ENCODE measurements around the gene RAP1GAP2. TPM values are rescaled to one million over a fixed set of nuclear protein-coding genes. Genes with fewer than 3 reads are reported as not detected.

The RAP1GAP2 gene
- total and polyA plus RNA-seq, 11 donors, result 13.5 to 44.1 (median 34.3) TPM

DNA sequence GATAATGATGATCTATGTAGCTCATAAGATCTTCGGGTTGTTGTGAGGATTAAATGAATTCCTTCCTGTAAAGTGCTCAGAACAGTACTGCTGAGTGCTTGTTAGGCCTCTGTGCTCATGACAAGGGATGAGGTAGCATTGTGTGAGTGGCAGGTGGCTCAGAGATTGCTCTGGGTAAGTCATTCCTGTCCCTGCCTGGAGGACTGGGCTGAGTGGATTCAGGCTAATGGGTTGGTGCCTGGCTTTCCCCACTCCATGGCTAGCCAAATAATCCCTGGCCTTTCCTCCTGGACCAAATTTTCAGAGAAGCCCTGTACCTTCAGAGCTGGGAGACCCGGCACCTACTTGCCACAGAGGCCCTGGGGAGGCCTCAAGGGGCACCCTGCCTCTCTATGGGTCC is 45.5 kb upstream of the RAP1GAP2 start:
- no peaks in the 10 kb centered on the region for H3K36me3 ChIP-seq
- peaks cover 5 to 72% (median 32%) of the 10 kb centered on the region in 9 donors for H3K27me3 ChIP-seq
- DNase-seq (no peak), ATAC-seq (no peak)
- no peak for TF ChIP-seq POLR2A (IDR thresholded peaks at IDR 0.05)
- TF ChIP-seq, protein P1, sequence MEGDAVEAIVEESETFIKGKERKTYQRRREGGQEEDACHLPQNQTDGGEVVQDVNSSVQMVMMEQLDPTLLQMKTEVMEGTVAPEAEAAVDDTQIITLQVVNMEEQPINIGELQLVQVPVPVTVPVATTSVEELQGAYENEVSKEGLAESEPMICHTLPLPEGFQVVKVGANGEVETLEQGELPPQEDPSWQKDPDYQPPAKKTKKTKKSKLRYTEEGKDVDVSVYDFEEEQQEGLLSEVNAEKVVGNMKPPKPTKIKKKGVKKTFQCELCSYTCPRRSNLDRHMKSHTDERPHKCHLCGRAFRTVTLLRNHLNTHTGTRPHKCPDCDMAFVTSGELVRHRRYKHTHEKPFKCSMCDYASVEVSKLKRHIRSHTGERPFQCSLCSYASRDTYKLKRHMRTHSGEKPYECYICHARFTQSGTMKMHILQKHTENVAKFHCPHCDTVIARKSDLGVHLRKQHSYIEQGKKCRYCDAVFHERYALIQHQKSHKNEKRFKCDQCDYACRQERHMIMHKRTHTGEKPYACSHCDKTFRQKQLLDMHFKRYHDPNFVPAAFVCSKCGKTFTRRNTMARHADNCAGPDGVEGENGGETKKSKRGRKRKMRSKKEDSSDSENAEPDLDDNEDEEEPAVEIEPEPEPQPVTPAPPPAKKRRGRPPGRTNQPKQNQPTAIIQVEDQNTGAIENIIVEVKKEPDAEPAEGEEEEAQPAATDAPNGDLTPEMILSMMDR (IDR thresholded peaks at IDR 0.05), result no peak
- intact Hi-C loops (cut with DNase I), result no loop called here
- H3K4me3 ChIP-seq, result no peak overlapping the region
- H3K9me3 ChIP-seq, result no peaks in the 10 kb centered on the region
- no peak overlapping the region for H3K27ac ChIP-seq
- WGBS, 4 donors, result 51 to 88% (median 77%) methylated on average over 2 of the region's 2 CpGs
- H3K4me1 ChIP-seq, result peaks cover 0 to 17% (median 2%) of the 10 kb centered on the region in 12 donors

DNA sequence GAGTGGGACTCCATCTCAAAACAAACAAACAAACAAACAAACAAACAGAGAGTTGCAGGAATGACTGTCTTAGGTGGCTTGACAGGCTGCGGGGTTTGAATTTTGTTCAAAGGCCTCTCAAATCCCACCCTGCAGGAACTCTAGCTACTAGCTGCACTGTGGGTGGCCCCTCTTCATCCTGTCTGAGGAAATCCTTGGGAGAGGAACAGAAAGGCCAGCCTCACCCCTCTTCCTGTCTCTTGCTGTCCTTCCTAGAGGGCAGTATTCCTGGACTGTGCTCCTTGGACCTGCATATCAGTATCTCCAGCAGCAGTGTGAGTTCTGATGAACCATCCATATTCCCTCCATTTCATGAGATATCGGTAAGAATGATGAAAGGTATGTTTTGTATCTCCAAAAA is 44.7 kb upstream of the RAP1GAP2 start:
- DNase-seq, result no peak
- WGBS, 4 donors, result 58 to 71% (median 70%) methylated on average over 2 of the region's 2 CpGs
- H3K27me3 ChIP-seq, result peaks cover 11 to 78% (median 39%) of the 10 kb centered on the region in 9 donors

DNA sequence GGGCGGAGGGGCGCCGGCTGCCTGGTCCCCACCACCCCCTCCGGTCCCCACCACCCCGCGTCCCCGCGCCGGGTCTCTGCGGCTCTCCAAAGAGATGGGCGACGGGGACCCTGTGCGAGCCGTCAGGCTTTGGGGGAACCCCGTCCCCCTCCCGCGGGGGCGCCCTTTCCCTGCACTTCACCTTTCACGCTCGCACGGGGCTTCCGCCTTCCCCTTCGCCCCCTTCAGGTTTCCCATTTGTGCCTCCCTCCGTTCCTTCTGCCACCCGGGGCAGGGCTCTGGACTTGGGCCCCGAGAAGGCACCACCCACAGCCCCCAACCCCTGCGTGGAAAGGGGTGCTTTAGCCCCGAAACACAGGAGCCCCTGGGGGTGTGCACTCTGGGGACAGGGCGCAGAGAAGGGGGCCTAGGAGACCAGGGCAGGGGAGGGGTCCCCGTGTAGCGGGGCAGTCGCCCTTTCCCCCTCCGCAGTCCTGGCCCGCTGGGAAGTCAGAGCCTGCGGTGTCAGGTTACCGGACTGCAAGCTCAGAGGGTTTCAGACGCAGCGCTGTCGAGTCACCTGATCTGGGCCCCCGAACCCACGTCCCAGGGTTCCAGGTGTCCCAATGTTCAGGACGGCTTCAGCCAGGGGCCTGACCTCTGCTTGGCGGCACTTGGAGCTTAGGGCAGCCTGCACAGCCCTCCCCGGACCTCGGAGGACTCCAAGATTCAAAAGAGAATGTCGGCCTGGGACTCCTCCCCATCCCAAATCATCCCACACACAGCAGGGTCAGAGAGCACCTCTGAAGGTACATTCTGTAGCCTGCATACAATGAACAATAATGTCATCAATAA is 40.1 kb upstream of the RAP1GAP2 start:
- intact Hi-C loops (cut with DNase I), result no loop called here
- no peaks in the 10 kb centered on the region for H3K9me3 ChIP-seq
- no peak overlapping the region for H3K27ac ChIP-seq
- peaks cover 0 to 10% (median 0%) of the 10 kb centered on the region in 12 donors for H3K4me1 ChIP-seq
- DNase-seq (peak in 1 of 5 donors; percentile 55), ATAC-seq (peak in 2 of 4 donors; percentile 46 to 48)
- TF ChIP-seq, protein P1 (IDR thresholded peaks at IDR 0.05), result no peak
- no peak for TF ChIP-seq POLR2A (IDR thresholded peaks at IDR 0.05)
- H3K4me3 ChIP-seq, result peak overlapping the region; percentile 5 to 54 (median 35)
- no peaks in the 10 kb centered on the region for H3K36me3 ChIP-seq
- H3K27me3 ChIP-seq, result peaks cover 8 to 53% (median 17%) of the 10 kb centered on the region in 9 donors
- WGBS, 4 donors, result 1 to 3% (median 2%) methylated on average over 8 to 46 of the region's 46 CpGs

More for the DNA sequence above, 44.7 kb upstream of the RAP1GAP2 start:
- TF ChIP-seq POLR2A (IDR thresholded peaks at IDR 0.05), result no peak
- TF ChIP-seq, protein P1 (IDR thresholded peaks at IDR 0.05), result no peak
- intact Hi-C loops (cut with DNase I), result no loop called here
- Histone ChIP-seq H3K4me1 (peaks cover 0 to 21% (median 4%) of the 10 kb centered on the region in 12 donors), H3K4me3 (no peak overlapping the region), H3K36me3 (no peaks in the 10 kb centered on the region), H3K27ac (no peak overlapping the region), H3K9me3 (no peaks in the 10 kb centered on the region)
- ATAC-seq, result no peak

DNA sequence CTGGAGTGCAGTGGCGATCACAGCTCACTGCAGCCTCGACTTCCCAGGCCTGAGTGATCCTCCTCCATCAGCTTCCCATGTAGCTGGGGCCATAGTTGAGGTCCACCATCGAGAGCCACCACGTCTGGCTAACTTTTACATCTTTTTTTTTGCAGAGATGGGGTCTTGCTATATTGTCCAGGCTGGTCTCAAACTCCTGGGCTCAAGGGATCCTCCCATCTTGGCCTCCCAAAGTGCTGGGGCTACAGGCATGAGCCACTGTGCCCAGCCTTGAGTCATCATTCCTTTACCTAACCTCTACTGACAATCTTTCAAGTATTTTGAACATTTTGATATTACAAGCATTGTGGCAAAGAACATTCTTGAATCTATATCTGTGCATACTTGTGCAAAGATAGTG is 37.4 kb upstream of the RAP1GAP2 start:
- ATAC-seq (no peak), DNase-seq (no peak)
- no peak for TF ChIP-seq POLR2A (IDR thresholded peaks at IDR 0.05)
- TF ChIP-seq, protein P1 (IDR thresholded peaks at IDR 0.05), result no peak
- intact Hi-C loops (cut with DNase I), result no loop called here
- H3K9me3 ChIP-seq, result no peaks in the 10 kb centered on the region
- no peaks in the 10 kb centered on the region for H3K36me3 ChIP-seq
- WGBS, 4 donors, result 63 to 71% (median 66%) methylated on average over 4 of the region's 4 CpGs
- H3K4me1 ChIP-seq, result peaks cover 0 to 10% (median 0%) of the 10 kb centered on the region in 12 donors
- no peak overlapping the region for H3K27ac ChIP-seq
- H3K27me3 ChIP-seq, result peaks cover 8 to 47% (median 17%) of the 10 kb centered on the region in 9 donors
- H3K4me3 ChIP-seq, result no peak overlapping the region

Measured in heart left ventricle (tissue), 16 donors.